ENCODE measurements around the gene MAD2L2.

DNA sequence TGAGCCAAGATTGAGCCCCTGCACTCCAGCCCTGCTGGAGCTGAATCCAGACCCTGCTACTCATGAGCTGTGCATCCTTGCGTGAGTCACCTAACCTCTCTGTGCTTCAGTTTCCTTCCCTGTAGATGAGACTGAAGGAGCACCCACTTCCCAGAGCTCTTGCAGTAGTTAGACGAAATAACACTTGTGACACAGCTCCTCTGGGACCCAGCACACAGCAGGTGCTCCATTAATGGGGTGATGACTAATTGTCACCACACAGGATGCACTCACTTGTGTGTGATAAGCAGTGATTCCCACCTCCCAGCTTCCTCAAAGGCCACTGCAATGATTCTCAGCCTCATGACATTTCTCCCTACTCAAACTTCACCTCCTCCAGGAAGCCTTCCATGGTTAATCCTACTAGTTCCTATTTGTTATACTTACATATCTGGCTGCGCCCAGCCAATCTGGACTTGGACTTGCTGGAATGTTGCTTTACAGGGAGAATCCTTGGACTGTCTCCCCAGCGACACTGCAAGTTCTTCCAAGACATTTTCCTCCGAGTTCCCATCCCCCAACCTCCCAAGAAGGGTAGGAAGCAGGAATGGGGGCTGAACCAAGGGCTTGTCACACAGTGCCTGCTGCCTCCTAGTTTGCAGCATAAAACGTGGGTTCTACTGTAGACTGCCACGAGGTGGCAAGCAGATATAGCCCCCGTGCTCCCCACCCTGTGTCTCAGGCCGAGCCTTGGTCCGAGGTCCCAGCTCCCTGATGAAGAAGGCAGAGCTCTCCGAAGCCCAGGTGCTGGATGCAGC lies 27.8 kb upstream of the MAD2L2 start:
- TF ChIP-seq CTCF (IDR thresholded peaks at IDR 0.05) (no peak), POLR2A (IDR thresholded peaks at IDR 0.05; ENCODE audit: low read length) (no peak), EP300 (IDR thresholded peaks at IDR 0.05) (no peak), SREBF2 (IDR thresholded peaks at IDR 0.05) (no peak), RCOR1 (IDR thresholded peaks at IDR 0.05; ENCODE audit: low read depth, low read length) (no peak), NR3C1 (IDR thresholded peaks at IDR 0.05) (no peak), USF2 (IDR thresholded peaks at IDR 0.05) (no peak), HMGXB4 (CRISPR knock-in tag; IDR thresholded peaks at IDR 0.05; ENCODE audit: borderline replicate concordance) (no peak)
